Endothelial cell of umbilical vein (primary cell): Measurements from ENCODE around the gene AKAP5. TPM values are rescaled to one million over a fixed set of nuclear protein-coding genes. Genes with fewer than 3 reads are reported as not detected.

Experiments
- BruUV-seq: library from RNA; stranded (reverse); fragments of 400-500 nt; replicated peaks from 2 replicates; lab custom pipeline; 2021; lab: Mats Ljungman, UMichigan
- CTCF ChIA-PET: fragments of 300-600, 350-600 bp; sonication (Branson Sonifier 250); formaldehyde crosslinking; loops from one replicate; lab custom pipeline; 2021; ENCODE audit warnings: antibody characterized with exemption, inconsistent platforms; lab: Charles Lee
- POLR2A ChIA-PET: fragments of 300-600, 350-600 bp; sonication (Branson Sonifier 250); formaldehyde crosslinking; loops from one replicate; lab custom pipeline; 2021; ENCODE audit warnings: antibody characterized with exemption, inconsistent platforms; lab: Charles Lee
- DNase-seq: peaks from one replicate; pipeline ENCODE4 v3.0.0-alpha.2; 2011; ENCODE audit warnings: low read depth, low spot score
- FAIRE-seq: peaks from 2 replicates; lab custom pipeline; 2011; peaks lifted over from hg19 to GRCh38; lab: Jason Lieb, UNC
- H2AFZ ChIP-seq: 2 replicates; pipeline ENCODE4 v1.6.0; 2012; ENCODE audit warnings: low read depth, low read length, control low read depth, inconsistent platforms
- H3K27ac ChIP-seq: 2 replicates; pipeline ENCODE4 v1.5.1; 2011; ENCODE audit warnings: low read depth, mild to moderate bottlenecking, control low read depth, low read length, moderate library complexity; ENCODE audit not compliant: insufficient read depth
- H3K27me3 ChIP-seq, 2 experiments: 2 replicates each; pipeline versions ENCODE4 v1.6.0 to v1.6.1; 2011; ENCODE audit warnings: low read length in 2 of 2, mixed read lengths in 1 of 2; ENCODE audit not compliant: control insufficient read depth in 2 of 2, insufficient read depth in 2 of 2
- H3K36me3 ChIP-seq, 2 experiments: 2 replicates in 1 of 2; 3 replicates in 1 of 2; pipeline ENCODE4 v1.5.1; 2011; ENCODE audit warnings: low read length in 2 of 2, mild to moderate bottlenecking in 1 of 2, moderate library complexity in 1 of 2; ENCODE audit not compliant: control insufficient read depth in 2 of 2, insufficient read depth in 2 of 2; ENCODE audit errors: extremely low read depth in 1 of 2
- H3K4me1 ChIP-seq: 3 replicates; pipeline ENCODE4 v1.5.1; 2011; ENCODE audit warnings: mild to moderate bottlenecking, low read length; ENCODE audit not compliant: control insufficient read depth, insufficient read depth; ENCODE audit errors: extremely low read depth
- H3K4me2 ChIP-seq: 2 replicates; pipeline ENCODE4 v1.6.1; 2011; ENCODE audit warnings: low read length, control low read depth, mixed read lengths; ENCODE audit not compliant: insufficient read depth
- H3K4me3 ChIP-seq, 3 experiments: fragments of 200-600 bp in 1 of 3; sonication (generic), shearing (Covaris generic) in 1 of 3; replicated peaks in 1 of 3; 2 replicates each; pipeline ENCODE4 v1.5.1; 2011 to 2016; ENCODE audit warnings: control low read depth in 3 of 3, low read length in 3 of 3, mild to moderate bottlenecking in 2 of 3, inconsistent platforms in 1 of 3, low read depth in 1 of 3, moderate library complexity in 1 of 3; ENCODE audit not compliant: insufficient read depth in 1 of 3
- H3K79me2 ChIP-seq: 2 replicates; pipeline ENCODE4 v1.6.0; 2012; ENCODE audit warnings: low read length, inconsistent platforms; ENCODE audit not compliant: control insufficient read depth, insufficient read depth
- H3K9ac ChIP-seq: replicated peaks from 2 replicates; pipeline ENCODE3; 2011; ENCODE audit warnings: low read length, control low read depth; ENCODE audit not compliant: insufficient read depth; ENCODE audit errors: extremely low read depth
- H3K9me1 ChIP-seq: replicated peaks from 3 replicates; pipeline ENCODE4 v1.6.0; 2011; ENCODE audit warnings: mild to moderate bottlenecking, low read length; ENCODE audit not compliant: control insufficient read depth, insufficient read depth; ENCODE audit errors: extremely low read depth
- H3K9me3 ChIP-seq: replicated peaks from 2 replicates; pipeline ENCODE4 v1.5.1; 2012; ENCODE audit warnings: low read length, inconsistent platforms; ENCODE audit not compliant: control insufficient read depth, insufficient read depth
- H4K20me1 ChIP-seq: replicated peaks from 2 replicates; pipeline ENCODE3; 2011; ENCODE audit warnings: mild to moderate bottlenecking, low read length; ENCODE audit not compliant: control insufficient read depth, insufficient read depth; ENCODE audit errors: extremely low read depth
- CTCF ChIP-seq, 2 donors: IDR thresholded peaks; 1 replicate in 1 of 2; 2 replicates in 1 of 2; pipeline ENCODE4 v1.5.1; 2011; ENCODE audit warnings: low read length in 2 of 2, mild to moderate bottlenecking in 2 of 2, moderate library complexity in 2 of 2, control low read depth in 1 of 2, inconsistent platforms in 1 of 2, low read depth in 1 of 2; ENCODE audit not compliant: insufficient read depth in 1 of 2; ENCODE audit errors: extremely low read depth in 1 of 2
- EZH2 ChIP-seq: IDR thresholded peaks from 2 replicates; pipeline ENCODE4 v1.6.1; 2012; ENCODE audit warnings: borderline replicate concordance, low read depth, mild to moderate bottlenecking, moderate library complexity, low read length, inconsistent platforms; ENCODE audit not compliant: severe bottlenecking
- FOS ChIP-seq: IDR thresholded peaks from 2 replicates; pipeline ENCODE4 v1.6.1; 2011; ENCODE audit warnings: mild to moderate bottlenecking, low read length, moderate library complexity, borderline replicate concordance; ENCODE audit not compliant: insufficient read depth
- GATA2 ChIP-seq: IDR thresholded peaks from 2 replicates; pipeline ENCODE4 v1.7.0; 2011; ENCODE audit warnings: low read depth, mild to moderate bottlenecking, moderate library complexity, mixed read lengths, low read length; ENCODE audit not compliant: insufficient read length, insufficient read depth
- JUN ChIP-seq: IDR thresholded peaks from 2 replicates; pipeline ENCODE4 v1.6.1; 2011; ENCODE audit warnings: borderline replicate concordance, low read depth; ENCODE audit not compliant: insufficient read length, insufficient read depth
- MAX ChIP-seq: IDR thresholded peaks from 2 replicates; pipeline ENCODE4 v1.6.1; 2011; ENCODE audit not compliant: insufficient read depth, insufficient read length
- MYC ChIP-seq: IDR thresholded peaks from one replicate; pipeline ENCODE4 v1.6.1; 2011; ENCODE audit warnings: mild to moderate bottlenecking, low read depth, low read length
- POLR2A ChIP-seq: IDR thresholded peaks from 2 replicates; pipeline ENCODE4 v1.6.1; 2012; ENCODE audit warnings: low read depth, mild to moderate bottlenecking, control low read depth, low read length
- POLR2AphosphoS5 ChIP-seq: IDR thresholded peaks from 2 replicates; pipeline ENCODE4 v1.6.1; 2012; ENCODE audit warnings: low read depth, mild to moderate bottlenecking, control low read depth, low read length, moderate library complexity; ENCODE audit not compliant: insufficient read depth
- dilution Hi-C: fragments of 300-500 bp; cut with MboI; formaldehyde crosslinking; loops from one replicate; pipeline ENCODE4 v1.15.0; 2019; ENCODE audit warnings: low sequenced_read_pairs; ENCODE audit not compliant: extremely low pct_ligation_motif_present
- intact Hi-C: fragments of 100-400 bp; cut with micrococcal nuclease; formaldehyde crosslinking; loops from one replicate; pipeline ENCODE4 v1.10.0; 2022
- polyA plus RNA-seq, 4 experiments: library from polyadenylated mRNA; depleted of rRNA in 3 of 4; stranded (reverse) in 3 of 4; unstranded in 1 of 4; fragments of >200 nt; gene quantifications; 2 replicates each; pipeline versions ENCODE4 v1.2.1 to v1.2.3, GENCODE V29; 2011 to 2012; ENCODE audit warnings: missing spikeins in 1 of 4
- total RNA-seq: library from RNA; stranded (reverse); gene quantifications from 2 replicates; pipeline ENCODE4 v1.2.3, GENCODE V29; 2021

The AKAP5 gene
- total and polyA plus RNA-seq, 2 donors (not counting 3 experiments of a cell fraction or from before 2014, with no cell fraction given) = 0.10 to 0.75 TPM

- TSS peak; percentile 16 for BruUV-seq
- no peak for TF ChIP-seq MYC
- no peak for TF ChIP-seq POLR2AphosphoS5
- no peak for TF ChIP-seq GATA2
- TF ChIP-seq EZH2 = no peak
- TF ChIP-seq MAX = no peak
- TF ChIP-seq CTCF (IDR thresholded peaks at IDR 0.05; ENCODE audit: extremely low read depth in 1 of 2, insufficient read depth in 1 of 2, low read depth in 1 of 2, low read length in 2 of 2) = no peak
- no peak for TF ChIP-seq POLR2A
- no peak for TF ChIP-seq FOS
- TF ChIP-seq JUN = no peak
- dilution Hi-C loops = no loop called here
- ChIA-PET CTCF (interaction anchor here (2.3 to 4.2 kb wide), 3 partner anchors 12 to 114 kb away, joined by 8 to 25 read pairs (median 21); no protein-coding TSS in a partner anchor), POLR2A (no interaction called here)
- peaks cover 2 to 12% of the 10 kb centered on the region in 2 experiments for H3K36me3 ChIP-seq
- H3K9ac ChIP-seq = no peak overlapping the region
- H3K27ac ChIP-seq = no peak overlapping the region
- no peak overlapping the region for H3K4me3 ChIP-seq
- no peak overlapping the region for H3K4me2 ChIP-seq
- FAIRE-seq (no peak), DNase-seq (no peak)
- peaks cover 13% of the 10 kb centered on the region for H4K20me1 ChIP-seq
- intact Hi-C loops = no loop called here
- H3K4me1 ChIP-seq = peaks cover 15% of the 10 kb centered on the region
- H3K9me1 ChIP-seq = no peaks in the 10 kb centered on the region
- H3K27me3 ChIP-seq = no peaks in the 10 kb centered on the region
- H3K79me2 ChIP-seq = peaks cover 40% of the 10 kb centered on the region
- H3K9me3 ChIP-seq = no peaks in the 10 kb centered on the region
- H2AFZ ChIP-seq = no peak overlapping the region
These were observed 57.5 kb downstream of the AKAP5 start for GRCh38 chr14:64522591-64523355.

Other genes starting within 250 kb of the AKAP5 start
- gene ESR2, start 171.1 kb upstream of the AKAP5 start, total RNA-seq = 0.58 TPM in 1 of 2 replicates, not detected in the other
- 0.08 and 0.10 TPM in 2 replicates for gene ESR2, start 171.1 kb upstream of the AKAP5 start, polyA plus RNA-seq
- gene MTHFD1, start 77.1 kb upstream of the AKAP5 start, total RNA-seq = 104 and 114 TPM in 2 replicates
- gene MTHFD1, start 77.1 kb upstream of the AKAP5 start, polyA plus RNA-seq = 18.9 and 26.3 TPM in 2 replicates
- gene ZBTB25, start 38.3 kb downstream of the AKAP5 start, total RNA-seq = 6.4 and 7.7 TPM in 2 replicates
- 3.2 and 3.7 TPM in 2 replicates for gene ZBTB25, start 38.3 kb downstream of the AKAP5 start, polyA plus RNA-seq
- gene ZBTB1, start 39.3 kb downstream of the AKAP5 start, total RNA-seq = 32.2 and 32.5 TPM in 2 replicates
- 9.7 and 12.4 TPM in 2 replicates for gene ZBTB1, start 39.3 kb downstream of the AKAP5 start, polyA plus RNA-seq
- gene HSPA2, start 75.2 kb downstream of the AKAP5 start, total RNA-seq = 8.2 and 11.4 TPM in 2 replicates
- gene HSPA2, start 75.2 kb downstream of the AKAP5 start, polyA plus RNA-seq = 5.3 and 5.6 TPM in 2 replicates
- gene PPP1R36, start 84.5 kb downstream of the AKAP5 start, total RNA-seq = 0.51 and 0.60 TPM in 2 replicates
- gene PPP1R36, start 84.5 kb downstream of the AKAP5 start, polyA plus RNA-seq = 0.28 TPM in 1 of 2 replicates, not detected in the other
- 6.9 and 8.0 TPM in 2 replicates for gene PLEKHG3, start 238.9 kb downstream of the AKAP5 start, total RNA-seq
- gene PLEKHG3, start 238.9 kb downstream of the AKAP5 start, polyA plus RNA-seq = 6.6 and 12.4 TPM in 2 replicates